SK-N-SH (cell line): Measurements from ENCODE around the gene TMEM143. TPM values are rescaled to one million over a fixed set of nuclear protein-coding genes. Genes with fewer than 3 reads are reported as not detected.

ENCODE experiments used
- CTCF ChIA-PET: fragments of 300-600, 350-600 bp; formaldehyde crosslinking; extraction: SDS; loops from one replicate; lab custom pipeline; 2021; lab: Yijun Ruan, JAX
- POLR2A ChIA-PET: fragments of 350-600 bp; sonication (Branson Sonifier 250); formaldehyde crosslinking; extraction: SDS; loops from one replicate; lab custom pipeline; 2020; ENCODE audit warnings: antibody characterized with exemption, inconsistent platforms; lab: Yijun Ruan, JAX
- DNase-seq: peaks from one replicate; pipeline ENCODE4 v3.0.0; 2012
- H2AFZ ChIP-seq: fragments of 200-600 bp; sonication (generic); 2 replicates; pipeline ENCODE4 v1.8.1; 2016; ENCODE audit warnings: antibody characterized with exemption, mild to moderate bottlenecking, low read depth
- H3F3A ChIP-seq: fragments of 200-600 bp; sonication (generic); replicated peaks from 2 replicates; pipeline ENCODE3; 2016; ENCODE audit warnings: antibody characterized with exemption, mild to moderate bottlenecking; ENCODE audit not compliant: insufficient read depth
- H3K27ac ChIP-seq, 2 experiments: fragments of 200-500 bp in 1 of 2; fragments of 200-600 bp in 1 of 2; sonication (Bioruptor generic) in 1 of 2; sonication (generic), shearing (Covaris generic) in 1 of 2; 2 replicates each; pipeline versions ENCODE4 v1.5.1 to v1.6.1; 2014 to 2016; ENCODE audit warnings: low read depth in 2 of 2, inconsistent platforms in 1 of 2, low read length in 1 of 2, mild to moderate bottlenecking in 1 of 2, mixed read lengths in 1 of 2
- H3K27me3 ChIP-seq: fragments of 200-600 bp; sonication (generic), shearing (Covaris generic); 2 replicates; pipeline ENCODE4 v1.6.1; 2016; ENCODE audit warnings: mixed run types; ENCODE audit not compliant: insufficient read depth
- H3K36me3 ChIP-seq, 2 experiments: fragments of 200-500 bp in 1 of 2; fragments of 200-600 bp in 1 of 2; sonication (Bioruptor generic) in 1 of 2; sonication (generic) in 1 of 2; replicated peaks in 1 of 2; 2 replicates each; pipeline versions ENCODE3 to v1.5.1; 2014 to 2016; ENCODE audit warnings: low read length in 1 of 2, mild to moderate bottlenecking in 1 of 2; ENCODE audit not compliant: insufficient read depth in 2 of 2, control insufficient read depth in 1 of 2
- H3K4me1 ChIP-seq, 2 experiments: fragments of 200-500 bp in 1 of 2; fragments of 200-600 bp in 1 of 2; sonication (Bioruptor generic) in 1 of 2; sonication (generic), shearing (Covaris generic) in 1 of 2; 2 replicates each; pipeline versions ENCODE4 v1.5.1 to v1.6.1; 2014 to 2016; ENCODE audit warnings: low read depth in 1 of 2, low read length in 1 of 2, mixed run types in 1 of 2; ENCODE audit not compliant: insufficient read depth in 2 of 2, control insufficient read depth in 1 of 2
- H3K4me2 ChIP-seq: fragments of 200-600 bp; sonication (generic), shearing (Covaris generic); 2 replicates; pipeline ENCODE4 v1.6.1; 2017; ENCODE audit warnings: mixed run types
- H3K4me3 ChIP-seq, 2 experiments: fragments of 200-500 bp in 1 of 2; fragments of 200-600 bp in 1 of 2; sonication (Bioruptor generic) in 1 of 2; sonication (generic), shearing (Covaris generic) in 1 of 2; 2 replicates each; pipeline versions ENCODE4 v1.5.1 to v1.8.1; 2014 to 2016; ENCODE audit warnings: low read depth in 2 of 2, inconsistent platforms in 1 of 2, low read length in 1 of 2, mild to moderate bottlenecking in 1 of 2, mixed read lengths in 1 of 2, moderate library complexity in 1 of 2
- H3K79me2 ChIP-seq: fragments of 200-600 bp; sonication (generic); 2 replicates; pipeline ENCODE4 v1.8.1; 2017; ENCODE audit warnings: mild to moderate bottlenecking; ENCODE audit not compliant: insufficient read depth
- H3K9ac ChIP-seq: fragments of 200-600 bp; sonication (generic); 2 replicates; pipeline ENCODE4 v1.6.1; 2017; ENCODE audit warnings: mixed run types
- H3K9me2 ChIP-seq: fragments of 200-600 bp; sonication (generic); 2 replicates; pipeline ENCODE4 v1.6.1; 2017; ENCODE audit warnings: mixed run types
- H3K9me3 ChIP-seq: fragments of 200-600 bp; sonication (generic); 2 replicates; pipeline ENCODE4 v1.6.1; 2017; ENCODE audit warnings: mixed run types, mild to moderate bottlenecking, moderate library complexity
- H4K20me1 ChIP-seq: fragments of 200-600 bp; sonication (generic); 2 replicates; pipeline ENCODE4 v1.6.1; 2017; ENCODE audit warnings: mild to moderate bottlenecking, mixed run types; ENCODE audit not compliant: insufficient read depth
- CHD2 ChIP-seq: fragments of 150-350 bp; IDR thresholded peaks from 2 replicates; pipeline ENCODE4 v1.6.1; 2018; ENCODE audit warnings: low read length; ENCODE audit not compliant: partially characterized antibody
- EP300 ChIP-seq, 2 experiments: IDR thresholded peaks; 2 replicates each; pipeline versions ENCODE4 v1.4.0 to v1.6.1; 2012; ENCODE audit warnings: borderline replicate concordance in 1 of 2, low read depth in 1 of 2, low read length in 1 of 2
- EZH2phosphoT487 ChIP-seq: fragments of 200-600 bp; sonication (generic); IDR thresholded peaks from 2 replicates; pipeline ENCODE4 v1.6.1; 2017; ENCODE audit warnings: low read depth, mixed run types, mild to moderate bottlenecking, antibody characterized with exemption, moderate library complexity, borderline replicate concordance
- MEF2A ChIP-seq: IDR thresholded peaks from 2 replicates; pipeline ENCODE4 v1.4.0; 2012; ENCODE audit warnings: low read depth, borderline replicate concordance
- MXI1 ChIP-seq: IDR thresholded peaks from 2 replicates; pipeline ENCODE4 v1.6.1; 2012; ENCODE audit warnings: mild to moderate bottlenecking, low read depth, low read length, improper control_type of control experiment
- NRF1 ChIP-seq: IDR thresholded peaks from 2 replicates; pipeline ENCODE4 v1.6.1; 2012; ENCODE audit warnings: low read depth, mild to moderate bottlenecking, low read length
- RFX5 ChIP-seq: IDR thresholded peaks from 2 replicates; pipeline ENCODE4 v1.6.1; 2012; ENCODE audit warnings: mild to moderate bottlenecking, improper control_type of control experiment, low read length
- TAF1 ChIP-seq: IDR thresholded peaks from 2 replicates; pipeline ENCODE4 v1.6.1; 2012; ENCODE audit warnings: low read depth, mild to moderate bottlenecking, low read length, moderate library complexity, borderline replicate concordance
- USF1 ChIP-seq: IDR thresholded peaks from 2 replicates; pipeline ENCODE4 v1.4.0; 2012; ENCODE audit warnings: low read depth, borderline replicate concordance
- WGBS: methylation state at CpG from one replicate; pipeline ENCODE4 v1.1.6; 2017; ENCODE audit warnings: low lambda C conversion rate; 5-methylcytosine and 5-hydroxymethylcytosine counted together
- polyA plus RNA-seq, 3 experiments: library from polyadenylated mRNA; depleted of rRNA; stranded (reverse); fragments of >200 nt; gene quantifications; 2 replicates each; pipeline ENCODE4 v1.2.3, GENCODE V29; 2012
- TF ChIP-seq, protein P1 (sequence below): IDR thresholded peaks from 2 replicates; pipeline ENCODE4 v1.6.1; 2012; ENCODE audit warnings: mild to moderate bottlenecking, low read depth, low read length, moderate library complexity
- TF ChIP-seq, protein P2 (sequence below): IDR thresholded peaks from 2 replicates; pipeline ENCODE4 v1.4.0; 2012; ENCODE audit warnings: low read depth, borderline replicate concordance

The TMEM143 gene
- polyA plus RNA-seq, 1 of the 3 experiments (the other 2 are of a cell fraction) = 21.9 TPM

- Histone ChIP-seq H2AFZ (no peak overlapping the region), H3K9me2 (no peaks in the 10 kb centered on the region), H3K79me2 (no peaks in the 10 kb centered on the region), H3K27ac (no peak overlapping the region), H3K4me1 (peaks cover 4 to 45% of the 10 kb centered on the region in 2 experiments; a peak in 3 of 4 replicates), H3K9me3 (no peaks in the 10 kb centered on the region), H4K20me1 (no peaks in the 10 kb centered on the region), H3K36me3 (no peaks in the 10 kb centered on the region), H3K4me3 (no peak overlapping the region), H3K4me2 (0 out of 2 replicates have a peak overlapping the region, but pooled peaks have one; percentile 11), H3K9ac (no peak overlapping the region), H3F3A (peaks cover 26% of the 10 kb centered on the region), H3K27me3 (no peaks in the 10 kb centered on the region)
- CTCF ChIA-PET = no interaction called here
- POLR2A ChIA-PET = no interaction called here
- no peak for DNase-seq
- WGBS = no CpG with 5 or more reads among the region's 2 CpGs
- TF ChIP-seq MXI1 (no peak), EP300 (IDR thresholded peaks at IDR 0.05; ENCODE audit: borderline replicate concordance in 1 of 2, low read depth in 1 of 2, low read length in 1 of 2) (no peak), RFX5 (no peak), TAF1 (no peak), EZH2phosphoT487 (no peak), CHD2 (no peak), NRF1 (no peak), MEF2A (no peak), USF1 (no peak)
- TF ChIP-seq, protein P1, sequence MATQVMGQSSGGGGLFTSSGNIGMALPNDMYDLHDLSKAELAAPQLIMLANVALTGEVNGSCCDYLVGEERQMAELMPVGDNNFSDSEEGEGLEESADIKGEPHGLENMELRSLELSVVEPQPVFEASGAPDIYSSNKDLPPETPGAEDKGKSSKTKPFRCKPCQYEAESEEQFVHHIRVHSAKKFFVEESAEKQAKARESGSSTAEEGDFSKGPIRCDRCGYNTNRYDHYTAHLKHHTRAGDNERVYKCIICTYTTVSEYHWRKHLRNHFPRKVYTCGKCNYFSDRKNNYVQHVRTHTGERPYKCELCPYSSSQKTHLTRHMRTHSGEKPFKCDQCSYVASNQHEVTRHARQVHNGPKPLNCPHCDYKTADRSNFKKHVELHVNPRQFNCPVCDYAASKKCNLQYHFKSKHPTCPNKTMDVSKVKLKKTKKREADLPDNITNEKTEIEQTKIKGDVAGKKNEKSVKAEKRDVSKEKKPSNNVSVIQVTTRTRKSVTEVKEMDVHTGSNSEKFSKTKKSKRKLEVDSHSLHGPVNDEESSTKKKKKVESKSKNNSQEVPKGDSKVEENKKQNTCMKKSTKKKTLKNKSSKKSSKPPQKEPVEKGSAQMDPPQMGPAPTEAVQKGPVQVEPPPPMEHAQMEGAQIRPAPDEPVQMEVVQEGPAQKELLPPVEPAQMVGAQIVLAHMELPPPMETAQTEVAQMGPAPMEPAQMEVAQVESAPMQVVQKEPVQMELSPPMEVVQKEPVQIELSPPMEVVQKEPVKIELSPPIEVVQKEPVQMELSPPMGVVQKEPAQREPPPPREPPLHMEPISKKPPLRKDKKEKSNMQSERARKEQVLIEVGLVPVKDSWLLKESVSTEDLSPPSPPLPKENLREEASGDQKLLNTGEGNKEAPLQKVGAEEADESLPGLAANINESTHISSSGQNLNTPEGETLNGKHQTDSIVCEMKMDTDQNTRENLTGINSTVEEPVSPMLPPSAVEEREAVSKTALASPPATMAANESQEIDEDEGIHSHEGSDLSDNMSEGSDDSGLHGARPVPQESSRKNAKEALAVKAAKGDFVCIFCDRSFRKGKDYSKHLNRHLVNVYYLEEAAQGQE = no peak
- TF ChIP-seq, protein P2, sequence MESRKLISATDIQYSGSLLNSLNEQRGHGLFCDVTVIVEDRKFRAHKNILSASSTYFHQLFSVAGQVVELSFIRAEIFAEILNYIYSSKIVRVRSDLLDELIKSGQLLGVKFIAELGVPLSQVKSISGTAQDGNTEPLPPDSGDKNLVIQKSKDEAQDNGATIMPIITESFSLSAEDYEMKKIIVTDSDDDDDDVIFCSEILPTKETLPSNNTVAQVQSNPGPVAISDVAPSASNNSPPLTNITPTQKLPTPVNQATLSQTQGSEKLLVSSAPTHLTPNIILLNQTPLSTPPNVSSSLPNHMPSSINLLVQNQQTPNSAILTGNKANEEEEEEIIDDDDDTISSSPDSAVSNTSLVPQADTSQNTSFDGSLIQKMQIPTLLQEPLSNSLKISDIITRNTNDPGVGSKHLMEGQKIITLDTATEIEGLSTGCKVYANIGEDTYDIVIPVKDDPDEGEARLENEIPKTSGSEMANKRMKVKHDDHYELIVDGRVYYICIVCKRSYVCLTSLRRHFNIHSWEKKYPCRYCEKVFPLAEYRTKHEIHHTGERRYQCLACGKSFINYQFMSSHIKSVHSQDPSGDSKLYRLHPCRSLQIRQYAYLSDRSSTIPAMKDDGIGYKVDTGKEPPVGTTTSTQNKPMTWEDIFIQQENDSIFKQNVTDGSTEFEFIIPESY = no peak
- TF ChIP-seq, all 33 proteins: peak for 0
These were observed 33.1 kb upstream of the TMEM143 start for GRCh38 chr19:48396824-48397176.
